ENCODE data around the gene PLEKHH3.

GRCh38 chr17:42674755-42675347 is 1.9 kb downstream of the PLEKHH3 start:
- no peak for TF ChIP-seq CTCF (conservative IDR thresholded peaks at IDR 0.05; ENCODE audit: low read length)
- no peak for TF ChIP-seq EZH2phosphoT487 (IDR thresholded peaks at IDR 0.05; ENCODE audit: borderline replicate concordance)

Data from Loucy (cell line).